Muscle layer of duodenum (tissue), 2 donors: Measurements from ENCODE around the gene PCK2.

ENCODE experiments used
- H3K27ac ChIP-seq: one replicate; pipeline ENCODE4 v1.7.0; 2013; ENCODE audit warnings: mild to moderate bottlenecking, low read length
- H3K27me3 ChIP-seq: one replicate; pipeline ENCODE4 v1.7.0; 2013; ENCODE audit warnings: low read depth, mild to moderate bottlenecking, control low read depth, low read length
- H3K36me3 ChIP-seq, 2 donors: one replicate each; pipeline ENCODE4 v1.7.0; 2013; ENCODE audit warnings: low read length in 2 of 2, control low read depth in 1 of 2, mild to moderate bottlenecking in 1 of 2; ENCODE audit not compliant: insufficient read depth in 2 of 2, control insufficient read depth in 1 of 2
- H3K4me1 ChIP-seq, 2 donors: one replicate each; pipeline ENCODE4 v1.7.0; 2013; ENCODE audit warnings: low read length in 2 of 2, mild to moderate bottlenecking in 2 of 2, control low read depth in 1 of 2, moderate library complexity in 1 of 2; ENCODE audit not compliant: insufficient read depth in 2 of 2, control insufficient read depth in 1 of 2
- H3K4me3 ChIP-seq, 2 donors: one replicate each; pipeline ENCODE4 v1.7.0; 2013; ENCODE audit warnings: low read length in 2 of 2, low read depth in 1 of 2, mild to moderate bottlenecking in 1 of 2
- H3K9me3 ChIP-seq, 2 donors: one replicate each; pipeline ENCODE4 v1.7.0; 2013; ENCODE audit warnings: low read length in 2 of 2, control low read depth in 1 of 2, mild to moderate bottlenecking in 1 of 2; ENCODE audit not compliant: control insufficient read depth in 1 of 2
- donor health status: healthy.

Gene PCK2

DNA sequence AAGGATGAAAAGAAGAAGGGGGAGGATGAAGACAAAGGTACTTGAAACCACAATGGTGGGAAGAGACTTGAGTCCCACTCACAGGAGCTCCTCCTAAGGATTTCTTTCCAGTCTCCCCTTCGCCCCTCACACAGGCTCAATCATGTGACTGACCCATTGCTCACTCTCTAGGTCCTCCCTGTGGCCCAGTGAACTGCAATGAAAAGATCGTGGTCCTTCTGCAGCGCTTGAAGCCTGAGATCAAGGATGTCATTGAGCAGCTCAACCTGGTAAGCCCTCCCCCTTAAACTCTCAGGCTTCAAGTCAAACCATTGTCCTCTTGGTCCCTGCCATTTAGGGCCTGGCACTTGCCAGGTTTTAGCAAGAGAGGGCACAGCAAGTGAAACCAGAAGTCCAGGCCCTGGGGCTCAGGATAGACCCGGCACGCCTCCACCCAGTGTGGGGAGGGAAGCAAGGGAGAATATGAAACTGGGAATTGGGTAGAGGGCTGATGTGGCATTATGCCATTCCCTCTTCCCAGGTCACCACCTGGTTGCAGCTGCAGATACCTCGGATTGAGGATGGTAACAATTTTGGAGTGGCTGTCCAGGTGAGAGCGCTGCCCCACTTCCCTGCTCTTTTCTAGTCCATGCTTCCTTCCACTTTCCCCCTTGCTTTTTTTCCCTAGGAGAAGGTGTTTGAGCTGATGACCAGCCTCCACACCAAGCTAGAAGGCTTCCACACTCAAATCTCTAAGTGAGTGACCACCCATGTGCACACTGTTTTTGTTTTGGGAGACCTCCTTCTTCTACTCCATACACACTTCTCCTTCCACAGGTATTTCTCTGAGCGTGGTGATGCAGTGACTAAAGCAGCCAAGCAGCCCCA lies 43.7 kb downstream of the PCK2 start:
- no peaks in the 10 kb centered on the region for H3K9me3 ChIP-seq
- no peak overlapping the region for H3K27ac ChIP-seq
- peak overlapping the region in 1 of 2 donors; percentile 63 for H3K4me3 ChIP-seq
- no peaks in the 10 kb centered on the region for H3K27me3 ChIP-seq
- H3K36me3 ChIP-seq = peaks cover 20 to 22% of the 10 kb centered on the region in 2 donors
- H3K4me1 ChIP-seq = peaks cover 14 to 49% of the 10 kb centered on the region in 2 donors

GRCh38 chr14:24138396-24139271 lies 44.5 kb downstream of the PCK2 start:
- Histone ChIP-seq H3K4me3 (no peak overlapping the region), H3K27me3 (no peaks in the 10 kb centered on the region), H3K27ac (no peak overlapping the region), H3K36me3 (peaks cover 20 to 27% of the 10 kb centered on the region in 2 donors), H3K9me3 (no peaks in the 10 kb centered on the region), H3K4me1 (peaks cover 14 to 49% of the 10 kb centered on the region in 2 donors)

DNA sequence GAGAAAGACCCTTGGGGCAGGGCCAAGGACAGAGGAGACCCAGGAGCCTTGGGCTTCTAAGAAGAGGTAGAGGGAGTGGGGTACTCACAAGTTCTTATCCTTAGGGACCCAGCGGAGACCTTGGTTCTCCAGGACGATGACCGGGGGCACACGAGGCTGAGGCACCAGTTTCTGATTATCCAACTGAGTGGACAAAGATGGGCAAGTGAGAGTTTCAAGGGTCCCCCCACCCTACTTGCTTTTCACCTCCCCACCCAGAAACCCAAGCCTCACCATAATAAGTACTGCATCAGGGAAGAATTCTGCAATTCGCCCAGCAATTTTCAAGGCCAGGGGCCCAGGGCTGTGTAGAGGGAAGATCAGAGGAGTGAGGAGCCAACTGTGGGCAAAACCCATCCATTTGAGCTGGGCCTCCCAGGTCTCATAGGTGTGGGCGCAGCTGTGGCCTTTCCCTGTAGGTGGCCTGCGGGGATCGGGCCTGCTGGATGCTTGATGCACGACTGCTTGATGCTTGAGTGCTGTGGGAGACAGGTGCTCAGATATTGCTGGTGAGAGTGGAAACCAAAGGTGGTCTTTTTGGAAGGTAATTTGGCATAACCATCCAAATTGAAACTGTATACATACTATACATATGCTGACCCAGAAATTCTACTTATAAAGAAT lies 45.3 kb downstream of the PCK2 start:
- H3K9me3 ChIP-seq = no peaks in the 10 kb centered on the region
- peak overlapping the region in 1 of 2 donors; percentile 3 for H3K4me3 ChIP-seq
- peaks cover 20 to 34% of the 10 kb centered on the region in 2 donors for H3K36me3 ChIP-seq
- H3K4me1 ChIP-seq = peaks cover 14 to 49% of the 10 kb centered on the region in 2 donors
- H3K27ac ChIP-seq = no peak overlapping the region
- no peaks in the 10 kb centered on the region for H3K27me3 ChIP-seq

DNA sequence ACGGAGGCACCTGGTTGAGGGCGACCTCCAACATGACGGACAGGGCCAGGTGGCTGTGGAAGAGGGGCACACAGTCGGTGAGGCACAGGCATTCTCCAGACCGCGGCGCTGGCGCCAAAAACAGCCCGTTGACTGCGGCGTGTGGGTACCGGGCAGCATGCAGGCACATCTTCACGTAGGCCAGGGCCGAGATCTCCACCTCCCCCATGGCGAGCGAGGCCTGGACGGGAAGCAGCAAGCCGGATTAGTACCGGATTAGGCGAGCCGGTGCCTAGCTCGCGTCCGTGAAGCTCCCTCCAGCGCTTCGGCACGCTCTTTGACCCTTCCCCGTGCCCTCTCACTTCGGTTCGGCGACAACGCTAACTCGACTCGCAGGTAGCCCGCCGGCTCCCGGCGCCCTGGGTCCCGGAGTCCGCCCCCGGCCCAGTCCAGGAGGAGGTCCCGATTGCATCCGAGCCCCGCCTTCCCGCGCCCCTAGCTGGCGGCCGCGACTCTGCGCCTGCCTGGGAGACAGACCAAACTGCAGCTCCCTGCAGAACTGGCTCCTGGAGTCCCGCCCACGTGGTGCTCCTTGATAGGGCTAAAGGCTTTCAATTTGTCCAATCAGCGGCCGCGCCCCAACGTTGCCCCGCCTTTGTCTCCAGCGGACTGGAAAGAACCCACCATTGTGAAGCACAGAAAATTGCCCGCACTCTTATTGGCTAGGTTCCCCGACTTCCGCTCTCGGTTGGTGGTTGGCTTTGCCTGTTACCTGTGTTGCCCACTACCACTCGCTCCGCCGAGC lies 47.2 kb downstream of the PCK2 start, which contains the start of gene EMC9:
EMC9 (minus strand) TSS at position 495 of the 784 bp plus-strand sequence; CDS start at position 208, 287 bp downstream.
- no peaks in the 10 kb centered on the region for H3K9me3 ChIP-seq
- H3K4me3 ChIP-seq = peak within 1 kb of the TSS; percentile 84 to 91
- H3K36me3 ChIP-seq = peaks cover 20 to 34% of the 10 kb centered on the region in 2 donors
- peaks cover 18 to 57% of the 10 kb centered on the region in 2 donors for H3K4me1 ChIP-seq
- peak within 1 kb of the TSS; percentile 46 for H3K27ac ChIP-seq
- no peaks in the 10 kb centered on the region for H3K27me3 ChIP-seq

DNA sequence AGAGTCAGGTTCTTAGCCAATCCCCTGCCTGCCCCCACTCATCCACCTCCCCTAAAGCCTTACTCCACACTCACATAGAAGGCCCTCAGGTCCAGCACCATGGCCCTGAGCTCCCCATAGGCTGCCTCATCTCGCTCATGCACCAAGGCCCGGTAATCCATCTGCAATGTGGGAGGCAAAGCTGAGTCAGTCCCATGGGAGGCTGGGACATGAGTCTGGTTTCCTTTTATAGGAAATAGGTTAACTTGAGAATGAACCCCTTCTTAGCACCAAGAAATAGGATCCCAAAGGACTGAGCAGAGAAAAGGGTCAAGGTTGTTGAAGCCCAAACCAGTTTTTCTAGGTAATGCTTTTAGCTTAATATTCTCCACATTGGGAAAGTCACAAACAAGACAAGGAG lies 49.4 kb downstream of the PCK2 start:
- Histone ChIP-seq H3K4me3 (no peak overlapping the region), H3K36me3 (peaks cover 14 to 23% of the 10 kb centered on the region in 2 donors), H3K9me3 (no peaks in the 10 kb centered on the region), H3K27ac (no peak overlapping the region), H3K27me3 (no peaks in the 10 kb centered on the region), H3K4me1 (peaks cover 14 to 47% of the 10 kb centered on the region in 2 donors)

DNA sequence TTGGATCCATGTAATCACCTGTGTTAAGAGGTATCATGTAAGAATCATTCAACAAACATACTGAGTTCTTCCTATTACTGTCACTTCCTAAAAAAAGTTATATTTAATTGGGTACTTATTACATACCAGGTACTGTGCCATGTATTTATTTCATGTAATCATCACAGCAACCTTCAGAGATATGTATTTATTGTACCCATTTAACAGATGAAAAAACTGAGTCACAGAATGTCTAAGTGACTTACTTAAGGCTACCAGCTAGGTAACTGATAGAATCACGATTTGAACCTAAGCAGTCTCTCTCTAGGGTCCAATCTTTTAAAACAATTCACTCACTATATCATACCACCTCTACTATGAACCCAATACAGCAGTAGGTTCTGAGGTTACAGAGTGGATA lies 50.3 kb downstream of the PCK2 start:
- Histone ChIP-seq H3K27ac (peak overlapping the region; percentile 21), H3K4me3 (no peak overlapping the region), H3K4me1 (peaks cover 16 to 47% of the 10 kb centered on the region in 2 donors), H3K36me3 (peaks cover 7 to 16% of the 10 kb centered on the region in 2 donors), H3K9me3 (no peaks in the 10 kb centered on the region), H3K27me3 (no peaks in the 10 kb centered on the region)

- peaks cover 14 to 21% of the 10 kb centered on the region in 2 donors for H3K36me3 ChIP-seq
- H3K27me3 ChIP-seq = no peaks in the 10 kb centered on the region
- H3K4me1 ChIP-seq = peaks cover 16 to 43% of the 10 kb centered on the region in 2 donors
- peak overlapping the region; percentile 90 for H3K27ac ChIP-seq
- H3K9me3 ChIP-seq = no peaks in the 10 kb centered on the region
- H3K4me3 ChIP-seq = peak overlapping the region; percentile 80 to 94
Observed at GRCh38 chr14:24145219-24145618, 51.1 kb downstream of the PCK2 start.

DNA sequence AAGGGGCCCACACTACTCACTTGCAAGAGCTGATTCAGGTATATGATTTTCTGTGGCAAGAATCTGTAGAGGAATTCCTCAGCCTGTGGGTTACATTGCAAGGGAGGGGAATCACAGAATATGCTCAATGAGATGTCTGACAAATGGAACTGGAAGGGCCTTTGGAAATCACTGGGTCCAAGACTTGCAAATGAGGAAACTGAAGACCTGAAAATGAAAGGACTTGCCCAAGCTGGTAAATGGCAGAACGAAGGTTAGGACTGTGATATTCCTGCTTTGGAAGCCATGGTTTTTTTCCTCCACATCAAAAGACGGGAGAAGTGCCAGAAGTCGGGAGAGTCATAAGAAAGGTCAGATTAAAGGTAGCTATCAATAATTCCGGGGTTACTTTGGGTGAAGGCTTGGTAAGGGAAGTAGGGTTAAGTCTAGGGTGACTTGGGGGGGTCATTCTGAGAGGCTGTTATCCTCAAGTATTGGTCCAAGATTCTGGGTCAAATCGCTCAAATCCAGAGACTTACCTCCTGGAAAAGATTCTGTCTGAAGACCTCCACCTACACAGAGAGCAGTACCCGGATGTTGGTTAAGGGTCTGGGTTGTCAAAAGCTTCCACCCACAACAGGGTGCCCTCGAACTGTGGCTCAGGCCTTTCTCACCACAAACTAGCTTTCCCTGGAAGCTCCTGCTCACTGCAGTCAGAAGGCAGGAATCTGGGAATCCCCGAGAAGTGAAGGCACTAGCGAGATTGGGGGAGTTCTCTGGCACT lies 51.8 kb downstream of the PCK2 start:
- Histone ChIP-seq H3K4me3 (peak overlapping the region; percentile 80 to 94), H3K27ac (peak overlapping the region; percentile 90), H3K4me1 (peaks cover 16 to 37% of the 10 kb centered on the region in 2 donors), H3K27me3 (no peaks in the 10 kb centered on the region), H3K9me3 (no peaks in the 10 kb centered on the region), H3K36me3 (peaks cover 21 to 28% of the 10 kb centered on the region in 2 donors)

GRCh38 chr14:24146453-24146977 lies 52.4 kb downstream of the PCK2 start, which contains the start of gene PSME2:
TSS of gene PSME2 (minus strand) at chr14:24146610. CDS start at chr14:24146581, 29 bp downstream.
- peak within 1 kb of the TSS; percentile 80 to 94 for H3K4me3 ChIP-seq
- H3K27me3 ChIP-seq = no peaks in the 10 kb centered on the region
- H3K4me1 ChIP-seq = peaks cover 16 to 37% of the 10 kb centered on the region in 2 donors
- H3K9me3 ChIP-seq = no peaks in the 10 kb centered on the region
- H3K36me3 ChIP-seq = peaks cover 27 to 34% of the 10 kb centered on the region in 2 donors
- H3K27ac ChIP-seq = peak within 1 kb of the TSS; percentile 90
